ENCODE data around the gene RICTOR.

The RICTOR gene

GRCh38 chr5:39074017-39074814, at the start of gene RICTOR:
TSS of gene RICTOR (minus strand) at chr5:39074399. CDS start at chr5:39074377, 22 bp downstream.
- no peak for TF ChIP-seq ZNF274 (IDR thresholded peaks at IDR 0.05; ENCODE audit: low read depth, low read length)
- H3K4me3 ChIP-seq (ENCODE audit: low read length) = peak within 1 kb of the TSS; percentile 94

GRCh38 chr5:39121922-39122321, 47.7 kb upstream of the RICTOR start:
- H3K4me3 ChIP-seq (ENCODE audit: low read length) = no peak overlapping the region
- no peak for TF ChIP-seq ZNF274 (IDR thresholded peaks at IDR 0.05; ENCODE audit: low read depth, low read length)

GRCh38 chr5:39121315-39121714, 47.1 kb upstream of the RICTOR start:
- no peak for TF ChIP-seq ZNF274 (IDR thresholded peaks at IDR 0.05; ENCODE audit: low read depth, low read length)
- no peak overlapping the region for H3K4me3 ChIP-seq (ENCODE audit: low read length)

- TF ChIP-seq ZNF274 (IDR thresholded peaks at IDR 0.05; ENCODE audit: low read depth, low read length) = no peak
- no peak overlapping the region for H3K4me3 ChIP-seq (ENCODE audit: low read length)
Observed at GRCh38 chr5:39120052-39120420, 45.8 kb upstream of the RICTOR start.

GRCh38 chr5:39119404-39120051, 45.3 kb upstream of the RICTOR start:
- no peak for TF ChIP-seq ZNF274 (IDR thresholded peaks at IDR 0.05; ENCODE audit: low read depth, low read length)
- no peak overlapping the region for H3K4me3 ChIP-seq (ENCODE audit: low read length)

- no peak overlapping the region for H3K4me3 ChIP-seq (ENCODE audit: low read length)
- no peak for TF ChIP-seq ZNF274 (IDR thresholded peaks at IDR 0.05; ENCODE audit: low read depth, low read length)
Observed at GRCh38 chr5:39118638-39119037, 44.4 kb upstream of the RICTOR start.

GRCh38 chr5:39117401-39117800, 43.2 kb upstream of the RICTOR start:
- no peak for TF ChIP-seq ZNF274 (IDR thresholded peaks at IDR 0.05; ENCODE audit: low read depth, low read length)
- H3K4me3 ChIP-seq (ENCODE audit: low read length) = no peak overlapping the region

GRCh38 chr5:39116344-39117170, 42.4 kb upstream of the RICTOR start:
- no peak overlapping the region for H3K4me3 ChIP-seq (ENCODE audit: low read length)
- no peak for TF ChIP-seq ZNF274 (IDR thresholded peaks at IDR 0.05; ENCODE audit: low read depth, low read length)

GRCh38 chr5:39115644-39116343, 41.6 kb upstream of the RICTOR start:
- no peak overlapping the region for H3K4me3 ChIP-seq (ENCODE audit: low read length)

GRCh38 chr5:39114155-39114554, 40.0 kb upstream of the RICTOR start:
- TF ChIP-seq ZNF274 (IDR thresholded peaks at IDR 0.05; ENCODE audit: low read depth, low read length) = no peak
- no peak overlapping the region for H3K4me3 ChIP-seq (ENCODE audit: low read length)

More at GRCh38 chr5:39115644-39116343, 41.6 kb upstream of the RICTOR start:
- no peak for TF ChIP-seq ZNF274 (IDR thresholded peaks at IDR 0.05; ENCODE audit: low read depth, low read length)

GRCh38 chr5:39113354-39113953, 39.3 kb upstream of the RICTOR start:
- no peak overlapping the region for H3K4me3 ChIP-seq (ENCODE audit: low read length)
- TF ChIP-seq ZNF274 (IDR thresholded peaks at IDR 0.05; ENCODE audit: low read depth, low read length) = no peak

GRCh38 chr5:39109606-39110005, 35.4 kb upstream of the RICTOR start:
- no peak overlapping the region for H3K4me3 ChIP-seq (ENCODE audit: low read length)
- TF ChIP-seq ZNF274 (IDR thresholded peaks at IDR 0.05; ENCODE audit: low read depth, low read length) = no peak

GRCh38 chr5:39108987-39109386, 34.8 kb upstream of the RICTOR start:
- H3K4me3 ChIP-seq (ENCODE audit: low read length) = no peak overlapping the region
- no peak for TF ChIP-seq ZNF274 (IDR thresholded peaks at IDR 0.05; ENCODE audit: low read depth, low read length)

All from GM08714 (cell line).